HG02938 (cell line): ENCODE data around the gene NRP1.

Source experiments
- ATAC-seq: cut with Tn5 transposase; IDR thresholded peaks from one replicate; pipeline ENCODE4 v1.9.1; 2021; ENCODE audit warnings: mild to moderate bottlenecking, moderate library complexity; ENCODE audit not compliant: unreplicated experiment

Gene NRP1

DNA sequence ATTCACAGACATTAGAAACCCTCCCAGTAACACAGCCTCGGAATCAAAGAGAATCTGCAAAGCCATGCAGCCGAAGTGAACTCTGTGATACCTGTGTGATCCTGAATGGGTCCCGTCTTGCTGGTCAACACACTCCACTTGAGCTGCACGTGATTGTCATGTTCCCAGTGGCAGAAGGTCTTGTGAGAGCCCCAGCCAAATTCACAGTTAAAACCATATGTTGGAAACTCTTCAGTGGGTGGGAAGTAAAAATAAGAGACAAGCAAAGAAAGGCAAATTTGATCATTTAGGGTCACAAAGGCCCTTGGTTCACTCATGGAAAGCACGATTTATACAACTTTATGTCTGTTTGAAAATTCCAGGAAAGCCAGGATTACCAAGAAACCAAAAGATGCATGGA, 142.3 kb downstream of the NRP1 start:
- ATAC-seq: no peak

DNA sequence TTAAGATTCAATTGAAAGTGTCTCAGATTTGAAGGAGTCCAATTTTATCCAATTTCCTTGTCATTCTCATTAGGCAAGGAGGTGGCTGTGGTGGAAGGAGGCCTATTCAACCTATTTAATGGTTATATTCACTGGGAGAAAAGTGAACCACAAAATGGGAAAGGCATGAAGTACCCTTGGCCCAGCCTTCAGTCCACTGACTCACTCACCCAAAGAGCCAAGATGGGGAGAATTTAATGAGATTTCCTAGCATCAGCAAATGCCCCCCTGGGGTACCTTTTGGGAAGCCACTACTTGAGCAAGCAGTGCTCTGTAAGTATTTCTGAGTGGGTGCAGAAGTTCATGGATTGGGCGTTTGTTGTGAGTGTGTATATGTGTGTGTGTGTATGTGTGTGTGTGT, 144.1 kb downstream of the NRP1 start:
- ATAC-seq: no peak

DNA sequence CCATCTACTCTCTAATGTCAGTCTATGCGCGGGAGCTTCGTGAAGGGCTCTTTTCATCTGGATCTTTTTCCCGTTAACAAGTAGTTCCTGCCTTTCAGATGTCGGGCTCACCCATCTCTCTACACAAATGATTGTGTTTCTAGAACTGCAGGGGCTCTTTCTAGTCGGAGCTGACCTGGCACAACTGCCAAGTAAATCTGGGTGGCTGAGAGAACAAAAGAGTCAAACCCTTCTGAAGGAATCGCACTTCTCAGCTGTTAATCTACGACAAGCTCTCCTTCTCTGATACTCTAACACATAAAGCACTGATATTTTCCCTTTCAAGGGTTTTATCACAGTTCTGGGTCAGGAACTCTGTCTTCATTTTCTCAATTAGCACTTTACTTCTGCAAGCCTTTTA, 144.7 kb downstream of the NRP1 start:
- no peak for ATAC-seq

DNA sequence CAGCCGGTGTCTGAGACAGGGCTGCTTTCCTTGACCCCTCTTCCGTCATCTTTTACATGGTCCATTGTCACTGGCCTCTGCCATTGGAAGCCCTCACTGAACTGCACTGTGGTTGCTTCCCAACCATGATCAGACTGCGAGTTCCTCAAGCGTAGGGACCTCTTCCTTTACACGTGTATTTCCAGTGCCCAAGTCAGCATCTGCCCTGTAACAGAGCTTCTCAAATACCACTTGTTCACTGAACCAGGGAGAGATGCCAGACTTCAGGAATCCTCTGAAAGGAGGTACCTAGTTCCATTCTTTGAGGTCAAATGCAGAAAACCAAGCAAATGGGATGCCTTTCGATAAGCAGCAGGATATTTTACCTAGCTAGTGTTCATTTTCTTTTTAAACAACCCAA, 145.1 kb downstream of the NRP1 start:
- no peak for ATAC-seq

DNA sequence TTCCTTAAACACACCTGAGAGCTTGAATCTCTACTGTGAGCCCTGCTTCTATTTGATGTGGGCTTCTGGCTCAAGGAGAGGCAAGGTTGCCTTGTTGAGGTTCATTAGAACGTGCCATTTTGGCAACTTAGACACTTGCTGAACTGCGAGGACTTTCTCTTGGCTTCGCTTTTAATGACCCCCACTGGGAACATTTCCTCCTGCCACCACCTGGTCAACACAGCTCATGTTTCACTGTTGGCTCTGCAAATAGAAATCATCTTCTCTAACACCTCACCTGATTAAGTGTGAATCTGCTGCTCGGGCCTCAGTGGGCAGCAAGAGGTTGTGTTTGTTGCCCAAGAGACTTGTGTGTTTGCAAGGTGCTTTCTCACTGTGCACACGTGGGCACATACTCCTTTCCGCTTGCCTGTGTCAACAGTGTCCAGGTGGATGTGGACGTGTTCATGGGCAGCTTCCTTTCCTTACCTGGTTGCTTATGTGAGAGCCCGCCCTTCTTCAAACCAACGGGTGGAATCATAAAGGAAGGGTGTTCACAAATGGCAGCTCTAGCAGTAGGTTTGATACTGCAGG, 147.0 kb downstream of the NRP1 start:
- no peak for ATAC-seq

DNA sequence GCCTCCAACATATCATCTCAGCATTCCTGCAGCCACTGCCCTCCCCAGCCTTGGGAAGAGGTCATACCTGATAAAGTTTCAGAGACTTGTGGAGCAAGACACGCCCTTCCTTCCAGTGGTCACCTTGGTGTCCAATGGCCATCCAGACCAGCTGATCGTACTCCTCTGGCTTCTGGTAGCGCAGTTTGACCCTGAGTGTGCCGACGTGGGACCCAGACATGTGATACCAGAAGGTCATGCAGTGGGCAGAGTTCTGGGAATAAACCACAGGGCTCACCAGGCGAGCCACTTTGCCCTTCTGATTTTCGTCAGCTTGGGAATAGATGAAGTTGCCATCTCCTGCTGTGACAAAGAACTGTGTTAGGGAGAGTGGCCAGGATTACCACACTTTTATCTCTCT, 148.3 kb downstream of the NRP1 start:
- no peak for ATAC-seq

DNA sequence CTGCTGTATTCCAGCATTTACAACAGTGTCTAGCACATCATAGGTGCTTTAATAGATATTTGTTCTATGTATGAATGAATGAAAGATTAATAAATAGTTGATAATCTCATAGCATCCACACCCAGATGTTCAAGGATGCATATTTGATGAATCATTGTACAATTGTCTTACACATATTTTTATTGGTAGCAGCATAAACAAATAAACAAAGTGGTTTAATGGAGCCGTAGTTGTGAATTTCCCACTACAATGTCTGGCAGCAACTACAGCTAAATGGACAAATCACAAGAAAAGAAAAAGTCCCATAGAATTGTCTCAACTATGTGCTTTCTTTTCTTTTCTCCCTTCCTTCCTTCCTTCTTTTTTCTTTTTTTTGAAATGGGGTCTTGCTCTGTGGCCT, 150.8 kb downstream of the NRP1 start:
- ATAC-seq: no peak

DNA sequence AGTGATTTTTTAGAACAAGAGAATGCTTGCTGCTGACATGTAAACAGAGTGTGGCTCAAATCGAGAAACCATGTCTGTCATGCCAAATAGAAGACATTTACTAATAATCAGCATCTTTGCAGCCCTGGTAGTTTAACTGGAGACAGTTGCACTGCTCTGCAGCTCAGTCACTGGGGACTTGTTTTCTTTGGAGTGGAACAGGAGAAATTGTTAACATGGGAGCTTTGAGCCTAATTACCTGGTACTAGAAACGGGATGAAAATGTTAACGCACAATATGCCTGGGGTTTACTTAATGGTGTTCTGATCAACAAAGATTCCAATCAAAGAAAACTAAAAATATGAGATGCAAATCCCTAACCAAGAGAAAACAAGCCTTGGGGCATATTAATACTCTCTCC, 153.5 kb downstream of the NRP1 start:
- no peak for ATAC-seq

DNA sequence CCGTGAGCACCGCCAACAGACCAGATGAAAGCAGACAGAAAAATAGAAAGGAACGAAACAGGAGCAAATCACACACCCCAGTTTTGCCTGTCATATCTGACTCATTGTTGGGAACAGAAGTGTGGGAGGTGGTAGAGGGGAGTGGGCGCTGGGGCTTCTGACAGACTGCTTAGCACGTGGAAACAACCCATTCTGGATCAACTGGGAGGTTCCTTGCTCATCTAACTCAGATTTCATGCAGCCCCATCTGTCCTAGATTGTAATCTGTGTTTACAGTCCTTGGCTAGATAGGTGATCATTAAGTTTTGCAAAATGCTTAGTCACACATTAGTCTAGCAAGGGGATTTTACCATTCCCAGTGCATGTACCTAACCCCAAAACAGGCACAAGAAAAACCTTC, 154.1 kb downstream of the NRP1 start:
- ATAC-seq: no peak

DNA sequence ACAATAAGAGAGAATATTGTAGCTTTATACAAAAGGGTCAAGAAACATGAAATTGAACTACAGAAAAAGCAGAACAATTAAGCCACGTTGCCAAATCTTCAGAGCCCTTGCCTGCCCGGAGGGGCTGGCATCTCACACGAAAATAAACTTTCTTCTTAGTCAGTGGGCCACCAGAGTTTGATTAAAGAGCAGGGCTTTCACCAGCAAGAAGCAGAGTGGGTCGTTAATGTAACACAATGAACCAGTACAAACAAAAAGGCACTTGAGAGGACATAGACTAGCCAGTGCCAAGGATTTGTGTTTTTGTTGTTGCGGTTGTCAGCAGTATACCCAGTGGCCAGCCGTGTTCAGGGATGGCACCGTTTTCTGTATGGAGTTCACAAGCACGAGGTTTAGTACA, 155.4 kb downstream of the NRP1 start:
- no peak for ATAC-seq

DNA sequence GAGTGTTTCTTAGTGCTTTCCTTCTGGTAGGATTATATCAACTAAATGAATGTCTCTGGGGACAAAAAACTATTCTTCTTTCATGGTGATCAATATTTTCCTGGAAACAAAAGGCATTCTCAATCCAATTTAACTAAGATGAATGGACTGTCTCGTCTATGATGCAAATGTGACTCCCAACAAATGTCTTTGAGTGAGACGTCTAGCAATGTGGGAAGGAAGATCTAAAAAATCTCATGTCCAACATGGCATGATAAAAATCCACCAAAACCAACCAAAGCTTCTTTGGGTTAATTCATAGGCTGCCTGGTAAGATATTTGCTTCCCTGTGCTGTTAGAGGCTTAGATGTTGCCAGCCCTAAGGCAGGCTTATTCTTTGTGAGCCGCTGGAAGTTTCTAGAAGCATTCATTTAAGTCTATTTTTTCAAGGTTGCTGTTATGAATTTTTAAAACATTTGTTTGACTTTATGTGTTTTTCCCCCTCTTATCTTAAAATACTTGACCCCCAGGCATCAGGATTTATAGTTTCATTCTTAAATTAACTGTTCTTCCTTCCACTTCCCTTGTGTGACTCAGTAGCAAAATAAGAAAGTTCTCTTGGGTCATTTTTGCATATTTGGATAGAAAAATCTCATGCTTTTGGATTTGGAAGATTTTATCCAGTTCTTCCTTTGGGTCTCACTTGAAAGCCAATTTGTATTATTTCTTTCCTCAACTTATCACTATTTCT, 156.3 kb downstream of the NRP1 start:
- no peak for ATAC-seq

DNA sequence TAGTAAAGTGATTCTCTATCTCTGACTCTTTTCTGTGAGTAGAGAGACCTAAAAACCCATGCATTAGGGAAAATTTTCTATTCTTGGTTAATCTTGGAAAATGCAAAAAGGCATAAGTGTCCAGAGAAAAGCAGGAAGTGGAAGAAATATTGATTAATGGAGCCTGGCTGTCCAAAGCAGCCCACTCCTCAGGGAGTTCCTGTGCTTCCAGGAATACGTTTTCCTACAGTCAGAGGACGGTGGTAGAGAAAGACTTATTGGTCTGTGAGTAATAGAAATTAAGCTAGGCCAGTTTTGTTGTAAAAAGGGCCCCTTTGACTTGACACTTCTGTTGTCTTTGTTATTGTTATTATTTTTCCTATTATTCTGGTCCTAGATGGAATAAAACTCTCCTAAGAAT, 157.8 kb downstream of the NRP1 start:
- ATAC-seq: no peak

DNA sequence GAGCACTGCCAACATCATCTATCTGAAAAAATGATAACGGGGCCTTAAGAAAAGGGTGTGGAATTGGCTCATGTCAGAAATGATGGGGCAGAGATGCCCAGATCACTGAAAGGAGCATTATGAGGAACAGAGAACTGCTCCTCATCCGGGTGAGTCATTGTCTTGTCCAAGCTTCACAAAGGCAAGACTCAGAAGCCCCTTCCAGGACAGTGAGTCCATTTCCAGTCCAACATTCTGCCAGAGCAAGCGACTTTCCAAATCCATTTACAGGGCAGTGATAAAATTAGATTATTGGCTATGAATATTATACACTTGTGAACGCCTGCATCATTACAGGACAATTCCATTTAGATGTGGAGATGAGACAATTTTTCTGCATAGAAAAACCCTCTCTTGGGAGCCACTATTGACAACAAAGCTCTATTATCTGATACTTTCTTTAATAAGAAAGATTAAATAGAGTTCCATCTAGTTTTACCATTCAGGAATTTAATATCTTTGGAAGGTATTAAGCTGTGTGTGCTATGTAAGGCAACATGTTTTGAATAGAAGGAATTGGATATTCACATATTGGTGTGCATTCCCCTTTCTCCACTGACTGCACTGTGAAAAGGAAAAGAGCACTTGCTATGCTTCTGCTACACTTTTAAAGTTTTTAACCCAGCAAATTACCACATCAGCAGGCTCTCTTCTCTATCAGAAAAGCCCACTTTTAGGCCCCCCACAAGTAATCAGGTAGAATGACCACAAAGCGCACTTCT, 159.6 kb downstream of the NRP1 start:
- no peak for ATAC-seq

DNA sequence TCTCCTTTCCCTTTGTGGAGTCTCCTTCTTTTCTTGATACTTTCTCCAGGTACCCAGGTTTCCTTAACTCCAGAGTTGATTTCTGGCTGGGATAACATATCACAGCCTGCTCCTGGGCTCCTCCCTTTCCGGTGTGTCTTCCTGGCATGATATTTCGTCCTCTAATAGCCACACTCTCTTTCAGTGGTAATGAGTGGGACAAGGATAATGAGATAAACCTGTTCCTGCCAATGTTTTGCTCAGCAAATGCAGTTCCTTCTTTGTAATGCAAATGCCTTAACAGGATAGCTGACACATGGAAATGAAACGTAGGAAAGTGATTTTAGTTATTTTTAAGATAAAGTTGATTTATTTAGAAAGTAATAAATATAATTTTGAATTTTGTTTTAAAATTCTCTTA, 168.6 kb downstream of the NRP1 start:
- no peak for ATAC-seq

DNA sequence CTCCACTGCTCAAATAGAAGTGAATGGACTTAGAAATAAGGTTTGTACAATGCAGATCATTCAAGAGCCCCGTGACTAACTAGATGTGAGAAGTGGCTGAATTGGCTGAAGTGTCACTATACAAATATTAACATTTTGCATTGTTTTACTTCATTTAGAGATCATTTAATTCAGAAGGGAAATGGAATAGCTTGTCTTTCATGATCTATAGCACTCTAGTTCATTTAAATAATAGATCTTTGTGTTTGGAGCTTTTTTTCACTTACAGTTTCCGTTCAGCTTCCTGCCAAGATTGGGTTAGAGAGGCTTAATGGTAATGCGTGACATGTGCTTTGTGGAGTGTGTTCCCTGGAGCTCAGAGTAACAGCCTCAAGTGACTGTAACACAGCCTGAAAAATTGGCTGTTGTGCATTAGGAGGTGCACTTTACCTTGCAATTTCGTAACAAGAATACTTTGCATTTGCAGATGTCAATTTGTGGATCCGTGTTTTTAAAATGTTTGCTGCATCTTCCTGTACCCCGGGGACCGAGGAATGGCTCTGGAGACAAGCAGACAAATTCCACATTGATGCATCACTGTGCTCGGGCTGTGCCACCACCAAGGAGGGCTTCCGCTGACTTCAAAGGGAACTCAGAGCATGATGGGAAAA, 170.3 kb downstream of the NRP1 start:
- ATAC-seq: no peak

DNA sequence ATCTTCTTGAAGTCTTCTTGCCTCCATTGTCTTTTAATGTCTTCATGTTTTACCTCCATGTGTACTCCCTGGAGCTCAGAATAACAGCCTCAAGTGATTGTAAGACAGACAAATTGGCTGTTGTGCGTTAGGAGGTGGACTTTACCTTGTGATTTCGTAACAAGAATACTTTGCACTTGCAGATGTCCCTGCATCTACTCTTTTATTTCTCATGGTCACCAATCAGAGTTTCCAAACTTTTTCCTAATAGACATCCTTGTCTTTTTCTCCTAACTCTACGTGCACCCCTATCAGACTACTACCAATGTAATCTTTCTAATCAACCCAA, 172.3 kb downstream of the NRP1 start:
- no peak for ATAC-seq

DNA sequence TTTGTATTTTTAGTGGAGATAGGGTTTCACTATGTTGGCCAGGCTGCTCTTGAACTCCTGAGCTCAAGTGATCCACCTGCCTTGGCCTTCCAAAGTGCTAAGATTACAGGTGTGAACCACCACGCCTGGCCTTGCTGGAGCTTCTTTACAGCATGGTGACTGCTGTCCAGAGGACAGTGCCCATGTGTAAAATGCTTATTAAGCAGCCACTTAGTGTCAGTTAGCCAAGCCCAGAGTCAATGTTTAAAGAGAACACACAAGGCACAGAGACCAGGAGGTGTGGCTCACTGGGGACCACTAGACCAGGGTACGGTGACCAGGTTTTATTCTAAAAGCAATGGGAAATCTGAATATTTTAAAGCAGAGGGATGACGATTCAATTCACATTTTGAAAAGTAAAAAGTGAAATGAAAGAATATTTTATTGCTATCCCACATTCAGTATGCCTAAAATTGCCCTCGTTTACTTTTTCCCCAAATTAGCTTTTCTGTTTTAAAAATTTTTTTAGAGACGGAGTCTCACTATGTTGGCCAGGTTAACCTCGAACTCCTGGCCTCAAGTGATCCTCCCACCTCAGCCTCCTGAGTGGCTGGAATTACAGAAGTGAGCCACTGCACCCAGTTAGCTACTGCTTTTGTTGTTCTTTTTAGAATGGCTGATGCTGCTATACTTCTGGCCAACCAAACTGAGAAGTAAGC, 172.8 kb downstream of the NRP1 start:
- no peak for ATAC-seq

DNA sequence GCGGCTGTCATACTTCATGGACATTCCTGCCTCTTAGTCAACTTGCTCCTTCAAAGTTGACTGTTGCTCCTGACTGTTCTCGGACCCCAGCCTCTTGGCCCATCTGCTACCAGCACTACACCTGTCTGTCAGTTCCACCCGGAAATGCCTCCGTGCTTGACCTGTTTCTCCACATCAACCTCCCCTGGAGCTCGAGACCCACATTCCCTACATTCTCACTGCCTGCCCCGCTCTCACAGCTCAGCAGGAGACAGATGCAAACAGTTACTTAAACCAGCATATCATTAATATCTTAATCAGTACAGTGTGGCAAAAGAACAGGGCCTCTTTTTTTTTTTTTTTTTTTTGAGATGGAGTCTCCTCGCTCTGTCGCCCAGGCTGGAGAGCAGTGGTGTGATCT, 174.3 kb downstream of the NRP1 start:
- no peak for ATAC-seq

DNA sequence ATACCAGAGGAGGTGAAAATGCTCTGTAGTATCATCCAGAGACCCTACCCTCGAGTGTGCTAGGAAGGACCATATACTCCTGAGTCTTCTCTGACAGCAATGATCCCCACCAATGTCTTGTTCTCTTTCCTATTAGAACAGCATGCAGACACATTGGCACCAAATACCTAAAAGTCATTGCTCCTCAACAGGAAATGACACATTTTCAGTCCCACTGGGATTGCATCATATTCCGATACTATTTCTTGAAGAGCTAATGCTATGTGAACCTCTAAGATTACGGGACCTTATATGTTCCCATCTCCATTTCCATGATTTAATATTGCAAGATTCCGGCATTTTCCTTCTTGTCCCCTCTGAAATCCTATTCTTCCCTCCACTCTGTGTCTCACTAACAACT, 177.4 kb downstream of the NRP1 start:
- ATAC-seq: no peak

DNA sequence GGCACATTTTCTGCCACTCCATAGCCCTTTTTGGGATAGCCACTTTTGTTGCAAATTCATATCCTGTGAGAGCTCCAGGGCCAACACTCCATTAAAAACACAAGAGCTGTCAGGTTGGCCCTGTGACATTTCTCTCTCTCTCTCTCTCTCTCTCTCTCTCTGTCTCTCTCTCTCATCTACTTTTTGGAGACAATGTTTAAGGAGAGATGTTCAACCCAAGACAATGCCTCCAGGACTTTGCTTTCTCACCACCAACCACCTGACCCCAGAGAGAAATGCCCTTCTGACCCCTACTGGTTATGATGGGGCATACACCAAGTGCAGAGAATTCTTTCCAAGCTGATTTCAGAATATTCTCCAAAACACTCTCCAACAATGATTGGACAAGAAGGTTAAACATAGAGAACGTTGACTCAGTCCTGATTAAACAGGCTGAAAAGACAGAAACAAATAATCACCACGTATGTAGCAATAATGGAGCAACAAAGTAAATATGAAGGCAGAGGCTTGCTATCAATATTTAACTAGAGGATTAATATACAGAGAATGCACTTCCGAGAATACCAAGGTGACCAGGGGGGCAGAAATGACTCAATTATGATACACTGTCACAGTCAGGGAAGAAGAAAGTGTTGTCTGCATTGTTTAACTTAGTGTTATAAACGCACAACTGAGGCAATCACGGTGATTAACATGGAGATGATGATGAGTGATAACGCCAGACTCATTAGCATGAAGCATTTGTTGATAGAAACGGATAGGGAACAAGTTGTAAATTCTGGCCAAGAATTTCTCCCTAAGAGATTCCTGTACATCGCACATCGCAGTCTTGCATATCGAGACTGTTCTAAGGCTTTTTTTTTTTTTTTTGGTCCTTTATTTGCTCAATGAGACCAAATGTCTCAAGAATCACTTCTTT, 178.5 kb downstream of the NRP1 start:
- ATAC-seq: peak; percentile 81
